ENCODE data around the gene TBC1D2B.

The TBC1D2B gene

GRCh38 chr15:78098131-78098755 is 20.7 kb upstream of the TBC1D2B start:
- no peak for TF ChIP-seq CTCF (IDR thresholded peaks at IDR 0.05; ENCODE audit: low read depth, low read length, missing control alignments)
- DNase-seq (ENCODE audit: low read depth): no peak

GRCh38 chr15:78097667-78098066 is 20.2 kb upstream of the TBC1D2B start:
- DNase-seq (ENCODE audit: low read depth): no peak
- no peak for TF ChIP-seq CTCF (IDR thresholded peaks at IDR 0.05; ENCODE audit: low read depth, low read length, missing control alignments)
- no peak overlapping the region for H3K4me3 ChIP-seq (ENCODE audit: low read depth, low read length)

More at GRCh38 chr15:78098131-78098755, 20.7 kb upstream of the TBC1D2B start:
- H3K4me3 ChIP-seq (ENCODE audit: low read depth, low read length): no peak overlapping the region

- no peak for TF ChIP-seq CTCF (IDR thresholded peaks at IDR 0.05; ENCODE audit: low read depth, low read length, missing control alignments)
- DNase-seq (ENCODE audit: low read depth): no peak
- no peak overlapping the region for H3K4me3 ChIP-seq (ENCODE audit: low read depth, low read length)
Observed at GRCh38 chr15:78093242-78094020, 15.9 kb upstream of the TBC1D2B start.

GRCh38 chr15:78092261-78093041 is 14.9 kb upstream of the TBC1D2B start, which contains the start of gene SH2D7:
SH2D7 (plus strand) TSS chr15:78092561; CDS start chr15:78092585, 24 bp downstream.
- no peak for DNase-seq (ENCODE audit: low read depth)
- H3K4me3 ChIP-seq (ENCODE audit: low read depth, low read length): no peak within 1 kb of the TSS
- no peak for TF ChIP-seq CTCF (IDR thresholded peaks at IDR 0.05; ENCODE audit: low read depth, low read length, missing control alignments)

- no peak for TF ChIP-seq CTCF (IDR thresholded peaks at IDR 0.05; ENCODE audit: low read depth, low read length, missing control alignments)
- DNase-seq (ENCODE audit: low read depth): no peak
- H3K4me3 ChIP-seq (ENCODE audit: low read depth, low read length): no peak overlapping the region
Observed at GRCh38 chr15:78090422-78091063, 13.0 kb upstream of the TBC1D2B start.

- H3K4me3 ChIP-seq (ENCODE audit: low read depth, low read length): no peak overlapping the region
- no peak for TF ChIP-seq CTCF (IDR thresholded peaks at IDR 0.05; ENCODE audit: low read depth, low read length, missing control alignments)
- no peak for DNase-seq (ENCODE audit: low read depth)
Observed at GRCh38 chr15:78088773-78089080, 11.2 kb upstream of the TBC1D2B start.
